Breast epithelium (tissue), 4 donors: Measurements from ENCODE around the gene GPHN. TPM values are rescaled to one million over a fixed set of nuclear protein-coding genes. Genes with fewer than 3 reads are reported as not detected.
"Not testable (repeated sequence)": the region's sequence is repeated elsewhere in the genome, so short reads cannot be mapped to it uniquely, and the experiment has no call there.

Source experiments
- DNase-seq, 2 donors: peaks; one replicate each; pipeline ENCODE4 v3.0.0-alpha.2; 2019; ENCODE audit warnings: low spot score in 2 of 2
- H3K27ac ChIP-seq, 2 donors: fragments of 200-600 bp; sonication (generic) in 1 of 2; one replicate each; pipeline ENCODE4 v1.5.1; 2016 to 2019; ENCODE audit warnings: mild to moderate bottlenecking in 1 of 2
- H3K27me3 ChIP-seq, 2 donors: fragments of 200-600 bp; sonication (generic) in 1 of 2; one replicate each; pipeline versions ENCODE4 v1.5.1 to v1.6.0; 2017 to 2019; ENCODE audit warnings: control low read depth in 1 of 2, mild to moderate bottlenecking in 1 of 2
- H3K36me3 ChIP-seq: fragments of 200-600 bp; one replicate; pipeline ENCODE4 v1.5.1; 2019
- H3K4me1 ChIP-seq, 2 donors: fragments of 200-600 bp; sonication (generic); one replicate each; pipeline ENCODE4 v1.5.1; 2016 to 2019; ENCODE audit warnings: control low read depth in 1 of 2
- H3K4me3 ChIP-seq, 3 donors: fragments of 200-600 bp; sonication (generic); 1 replicate in 2 of 3; 2 replicates in 1 of 3; pipeline ENCODE4 v1.5.1; 2016 to 2019; ENCODE audit warnings: mild to moderate bottlenecking in 3 of 3, moderate library complexity in 2 of 3
- H3K9me3 ChIP-seq, 2 donors: fragments of 200-600 bp; sonication (generic) in 1 of 2; one replicate each; pipeline ENCODE4 v1.5.1; 2016 to 2019; ENCODE audit warnings: control low read depth in 1 of 2
- CTCF ChIP-seq, 3 donors: fragments of 450-650 bp; IDR thresholded peaks; one replicate each; pipeline ENCODE4 v1.5.1; 2016 to 2017; ENCODE audit warnings: antibody characterized with exemption in 3 of 3, mild to moderate bottlenecking in 3 of 3, moderate library complexity in 3 of 3
- POLR2A ChIP-seq: fragments of 450-650 bp; IDR thresholded peaks from one replicate; pipeline ENCODE4 v1.6.1; 2016; ENCODE audit warnings: antibody characterized with exemption, mild to moderate bottlenecking, moderate library complexity
- POLR2AphosphoS5 ChIP-seq, 3 donors: sonication (generic); formaldehyde crosslinking; IDR thresholded peaks; one replicate each; pipeline ENCODE4 v1.6.1; 2017; ENCODE audit warnings: antibody characterized with exemption in 3 of 3
- intact Hi-C: fragments of 100-400 bp; cut with DNase I; formaldehyde crosslinking; loops from one replicate; pipeline ENCODE4 v1.15.1; 2023; ENCODE audit warnings: low total_unique reads
- total RNA-seq, 3 donors: library from RNA; depleted of rRNA; stranded (reverse); fragments of >200 nt; gene quantifications; one replicate each; pipeline ENCODE4 v1.1.0, GENCODE V29; 2016

GPHN gene
- total RNA-seq, 3 donors from 2014 or later: 20.9 to 39.0 (median 24.9) TPM

DNA sequence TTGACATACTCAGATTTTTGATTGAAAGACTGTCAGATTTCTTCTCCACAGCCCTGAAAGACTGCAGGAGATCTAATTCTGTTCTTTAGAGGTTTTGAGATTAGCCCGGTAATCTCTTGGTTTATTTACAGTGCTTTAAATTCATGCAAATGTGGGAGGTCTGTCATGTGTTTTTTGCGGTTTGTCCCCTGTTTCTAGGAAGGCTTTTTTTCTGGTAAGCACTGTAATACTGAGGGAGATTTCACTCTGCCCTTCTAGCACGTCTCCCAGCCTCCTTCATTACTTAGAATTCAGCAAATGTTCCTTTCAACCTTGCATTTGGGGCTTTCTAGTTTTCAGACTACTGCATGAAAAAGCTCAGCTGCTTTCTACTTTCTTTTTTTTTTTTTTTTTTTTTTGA lies 31.1 kb downstream of the GPHN start:
- Histone ChIP-seq H3K27me3 (no peaks in the 10 kb centered on the region), H3K9me3 (no peaks in the 10 kb centered on the region), H3K4me3 (no peak overlapping the region), H3K27ac (no peak overlapping the region), H3K36me3 (no peaks in the 10 kb centered on the region), H3K4me1 (no peaks in the 10 kb centered on the region)
- no peak for DNase-seq
- intact Hi-C loops: no loop called here
- no peak for TF ChIP-seq POLR2AphosphoS5 (IDR thresholded peaks at IDR 0.05)
- TF ChIP-seq POLR2A: no peak
- TF ChIP-seq CTCF (IDR thresholded peaks at IDR 0.05): no peak

GRCh38 chr14:66540038-66540437 lies 32.1 kb downstream of the GPHN start:
- Histone ChIP-seq H3K36me3 (no peaks in the 10 kb centered on the region), H3K27me3 (no peaks in the 10 kb centered on the region), H3K4me3 (no peak overlapping the region), H3K4me1 (no peaks in the 10 kb centered on the region), H3K9me3 (no peaks in the 10 kb centered on the region), H3K27ac (no peak overlapping the region)
- no peak for TF ChIP-seq POLR2A
- TF ChIP-seq CTCF (IDR thresholded peaks at IDR 0.05): no peak
- TF ChIP-seq POLR2AphosphoS5 (IDR thresholded peaks at IDR 0.05): no peak
- intact Hi-C loops: loop anchor here (10.0 kb wide), 1 partner anchor 385 kb away; no protein-coding TSS in a partner anchor
- DNase-seq: no peak

DNA sequence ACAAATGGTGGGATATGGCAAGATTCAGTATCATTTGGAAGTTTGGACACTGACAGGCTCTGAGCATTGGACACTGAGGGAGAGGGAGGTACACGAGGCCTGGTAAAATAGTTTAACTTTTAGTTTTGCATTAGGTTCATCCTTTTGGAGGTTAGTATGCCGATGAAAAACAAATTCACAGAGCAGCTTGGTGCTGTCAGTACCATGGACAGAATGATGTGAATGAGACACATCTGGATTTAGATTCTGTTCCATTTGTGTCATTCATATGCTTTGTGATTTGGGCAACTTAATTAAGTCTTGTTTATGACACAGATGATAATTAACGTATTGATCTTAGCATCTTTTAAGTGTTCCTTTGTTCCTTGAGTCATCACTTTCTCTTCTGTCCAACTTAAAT lies 33.7 kb downstream of the GPHN start:
- no peak for DNase-seq
- intact Hi-C loops: loop anchor here (10.0 kb wide), 1 partner anchor 383 kb away; no protein-coding TSS in a partner anchor
- no peaks in the 10 kb centered on the region for H3K36me3 ChIP-seq
- TF ChIP-seq POLR2A (no peak), POLR2AphosphoS5 (IDR thresholded peaks at IDR 0.05) (no peak), CTCF (IDR thresholded peaks at IDR 0.05) (no peak)
- no peaks in the 10 kb centered on the region for H3K27me3 ChIP-seq
- H3K4me3 ChIP-seq: no peak overlapping the region
- no peaks in the 10 kb centered on the region for H3K4me1 ChIP-seq
- no peak overlapping the region for H3K27ac ChIP-seq
- H3K9me3 ChIP-seq: no peaks in the 10 kb centered on the region

DNA sequence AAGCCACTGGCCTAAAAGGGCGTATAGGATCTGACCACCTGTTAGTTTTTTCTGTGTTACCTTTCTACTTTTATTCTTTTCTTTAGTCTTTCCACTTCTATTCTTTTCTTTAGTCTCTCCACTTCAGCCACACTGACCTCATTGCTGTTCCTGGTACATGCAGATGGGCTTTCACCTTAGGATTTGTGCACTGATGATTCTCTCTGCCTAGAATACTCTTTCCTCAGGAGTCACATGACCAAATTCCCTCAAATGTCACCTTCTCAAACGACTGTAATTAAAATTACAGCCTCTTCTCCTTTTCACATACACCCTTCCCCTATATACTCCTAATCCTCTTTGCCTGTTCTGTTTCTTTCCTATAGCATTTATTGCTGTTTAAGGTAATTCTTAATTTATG lies 36.0 kb downstream of the GPHN start:
- Histone ChIP-seq H3K9me3 (no peaks in the 10 kb centered on the region), H3K27ac (no peak overlapping the region), H3K4me1 (no peaks in the 10 kb centered on the region), H3K27me3 (no peaks in the 10 kb centered on the region), H3K4me3 (no peak overlapping the region), H3K36me3 (no peaks in the 10 kb centered on the region)
- intact Hi-C loops: loop anchor here (10.0 kb wide), 1 partner anchor 381 kb away; no protein-coding TSS in a partner anchor
- DNase-seq: no peak
- TF ChIP-seq POLR2AphosphoS5 (IDR thresholded peaks at IDR 0.05) (no peak), CTCF (IDR thresholded peaks at IDR 0.05) (no peak), POLR2A (no peak)

DNA sequence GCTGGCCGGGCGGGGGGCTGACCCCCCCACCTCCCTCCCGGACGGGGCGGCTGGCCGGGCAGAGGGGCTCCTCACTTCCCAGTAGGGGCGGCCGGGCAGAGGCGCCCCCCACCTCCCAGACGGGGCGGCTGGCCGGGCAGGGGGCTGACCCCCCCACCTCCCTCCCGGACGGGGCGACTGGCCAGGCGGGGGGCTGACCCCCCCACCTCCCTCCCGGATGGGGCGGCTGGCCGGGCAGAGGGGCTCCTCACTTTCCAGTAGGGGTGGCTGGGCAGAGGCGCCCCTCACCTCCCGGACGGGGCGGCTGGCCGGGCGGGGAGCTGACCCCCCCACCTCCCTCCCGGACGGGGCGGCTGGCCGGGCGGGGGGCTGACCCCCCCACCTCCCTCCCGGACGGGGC lies 37.2 kb downstream of the GPHN start:
- intact Hi-C loops: loop anchor here (10.0 kb wide), 1 partner anchor 380 kb away; no protein-coding TSS in a partner anchor
- not testable (repeated sequence) for H3K4me1 ChIP-seq, H3K36me3 ChIP-seq, H3K9me3 ChIP-seq, H3K4me3 ChIP-seq, DNase-seq, H3K27me3 ChIP-seq, H3K27ac ChIP-seq

DNA sequence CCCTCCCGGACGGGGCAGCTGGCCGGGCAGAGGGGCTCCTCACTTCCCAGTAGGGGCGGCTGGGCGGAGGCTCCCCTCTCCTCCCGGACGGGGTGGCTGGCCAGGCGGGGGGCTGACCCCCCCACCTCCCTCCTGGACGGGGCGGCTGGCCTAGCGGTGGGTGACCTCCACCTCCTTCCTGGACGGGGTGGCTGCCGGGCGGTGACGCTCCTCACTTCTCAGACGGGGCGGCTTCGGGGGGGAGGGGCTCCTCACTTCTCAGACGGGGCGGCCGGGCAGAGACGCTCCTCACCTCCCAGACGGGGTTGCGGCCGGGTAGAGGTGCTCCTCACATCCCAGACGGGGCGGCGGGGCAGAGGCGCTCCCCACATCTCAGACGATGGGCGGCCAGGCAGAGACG lies 37.8 kb downstream of the GPHN start:
- H3K4me3 ChIP-seq, H3K36me3 ChIP-seq, H3K9me3 ChIP-seq, DNase-seq, H3K27ac ChIP-seq, H3K27me3 ChIP-seq, H3K4me1 ChIP-seq: not testable (repeated sequence)
- intact Hi-C loops: loop anchor here (10.0 kb wide), 1 partner anchor 379 kb away; no protein-coding TSS in a partner anchor
